GM19035 (cell line): ENCODE measurements around the gene MICU2.

Experiments used
- ATAC-seq: cut with Tn5 transposase; IDR thresholded peaks from one replicate; pipeline ENCODE4 v1.9.1; 2021; ENCODE audit not compliant: unreplicated experiment

MICU2 gene

GRCh38 chr13:21603531-21604448, at the start of gene MICU2:
Gene MICU2, minus strand, starts transcription at chr13:21604170. Its CDS starts 22 bp downstream, at chr13:21604148.
- peak; percentile 95 for ATAC-seq

GRCh38 chr13:21641629-21642028, 37.7 kb upstream of the MICU2 start:
- no peak for ATAC-seq

GRCh38 chr13:21639561-21639960, 35.6 kb upstream of the MICU2 start:
- ATAC-seq = no peak

GRCh38 chr13:21638319-21639282, 34.6 kb upstream of the MICU2 start:
- ATAC-seq = no peak

GRCh38 chr13:21637296-21637695, 33.3 kb upstream of the MICU2 start:
- ATAC-seq = no peak

GRCh38 chr13:21636656-21637055, 32.7 kb upstream of the MICU2 start:
- no peak for ATAC-seq

- no peak for ATAC-seq
These were observed 28.2 kb upstream of the MICU2 start for GRCh38 chr13:21632196-21632595.

GRCh38 chr13:21625366-21625765, 21.4 kb upstream of the MICU2 start:
- no peak for ATAC-seq

- no peak for ATAC-seq
These were observed 16.9 kb upstream of the MICU2 start for GRCh38 chr13:21620861-21621260.

GRCh38 chr13:21619633-21620220, 15.8 kb upstream of the MICU2 start:
- no peak for ATAC-seq

GRCh38 chr13:21616880-21617279, 12.9 kb upstream of the MICU2 start:
- no peak for ATAC-seq

- ATAC-seq = no peak
These were observed 12.4 kb upstream of the MICU2 start for GRCh38 chr13:21616205-21616866.

GRCh38 chr13:21615427-21615826, 11.5 kb upstream of the MICU2 start:
- ATAC-seq = no peak

GRCh38 chr13:21613791-21614190, 9.8 kb upstream of the MICU2 start:
- no peak for ATAC-seq

- ATAC-seq = no peak
These were observed 7.4 kb upstream of the MICU2 start for GRCh38 chr13:21611385-21611784.

- no peak for ATAC-seq
These were observed 6.7 kb upstream of the MICU2 start for GRCh38 chr13:21610687-21611086.

- no peak for ATAC-seq
These were observed 5.0 kb upstream of the MICU2 start for GRCh38 chr13:21608961-21609360.

GRCh38 chr13:21606796-21607195, 2.8 kb upstream of the MICU2 start:
- ATAC-seq = no peak

- ATAC-seq = no peak
These were observed 2.3 kb upstream of the MICU2 start for GRCh38 chr13:21606251-21606650.

GRCh38 chr13:21596722-21597121, 7.2 kb downstream of the MICU2 start:
- no peak for ATAC-seq

- peak; percentile 69 for ATAC-seq
These were observed 8.5 kb downstream of the MICU2 start for GRCh38 chr13:21595546-21595822.
